Measurements from ENCODE around the gene CSF2RB.

CSF2RB gene

DNA sequence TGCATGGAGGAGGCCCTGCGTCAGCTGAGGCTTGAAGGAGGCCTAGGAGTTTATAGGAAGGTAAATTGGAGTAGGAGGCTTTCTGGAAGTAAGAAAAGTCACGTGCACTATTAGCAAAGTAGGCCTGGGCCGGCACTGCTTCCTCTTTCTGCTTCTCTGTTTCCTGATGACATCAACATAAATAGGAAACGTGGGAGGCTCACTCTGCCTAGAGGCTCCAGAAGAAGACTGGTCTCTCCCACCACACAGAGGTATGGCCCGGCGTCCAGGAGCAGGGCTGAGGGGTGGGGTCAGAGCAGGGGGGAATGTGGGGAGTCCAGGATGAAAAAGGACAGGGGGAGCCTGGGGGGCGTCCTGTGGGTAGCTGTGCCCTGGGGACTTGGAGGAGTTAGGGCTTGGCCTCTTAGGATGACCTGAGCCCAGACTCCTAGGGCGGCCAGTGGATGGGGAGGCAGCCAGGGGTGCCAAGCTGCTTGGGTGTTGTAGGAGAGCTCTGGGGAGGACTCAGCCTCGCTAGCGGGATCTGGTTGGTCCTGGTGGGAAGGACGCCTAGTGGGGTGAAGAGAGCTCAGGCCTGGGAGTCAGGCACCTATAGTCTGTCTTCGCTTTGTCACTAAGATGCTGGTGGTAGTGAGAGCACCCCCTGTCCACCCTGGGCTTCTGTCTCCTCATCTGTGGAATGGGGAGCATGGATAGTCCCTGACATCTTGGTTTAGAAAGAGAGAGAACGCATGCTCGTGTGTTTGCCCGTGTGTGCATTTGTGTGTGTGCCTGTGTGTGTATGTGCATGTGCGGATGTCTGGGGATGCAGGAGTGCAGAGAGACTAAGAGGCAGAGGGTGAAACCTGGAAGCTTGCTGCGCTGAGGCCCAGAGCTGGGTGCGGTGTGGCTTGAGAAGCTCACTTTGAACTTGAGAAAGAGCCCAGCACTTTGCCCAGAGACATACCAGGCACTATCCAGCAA lies at the start of gene CSF2RB:
Gene CSF2RB, plus strand, starts transcription at position 202 of the 963 bp plus-strand sequence. CDS start 8,580 bp downstream, outside the sequence.
- no peak within 1 kb of the TSS; the same call in 1 of the 2 replicates for H3K27ac ChIP-seq
- TF ChIP-seq, protein P1, sequence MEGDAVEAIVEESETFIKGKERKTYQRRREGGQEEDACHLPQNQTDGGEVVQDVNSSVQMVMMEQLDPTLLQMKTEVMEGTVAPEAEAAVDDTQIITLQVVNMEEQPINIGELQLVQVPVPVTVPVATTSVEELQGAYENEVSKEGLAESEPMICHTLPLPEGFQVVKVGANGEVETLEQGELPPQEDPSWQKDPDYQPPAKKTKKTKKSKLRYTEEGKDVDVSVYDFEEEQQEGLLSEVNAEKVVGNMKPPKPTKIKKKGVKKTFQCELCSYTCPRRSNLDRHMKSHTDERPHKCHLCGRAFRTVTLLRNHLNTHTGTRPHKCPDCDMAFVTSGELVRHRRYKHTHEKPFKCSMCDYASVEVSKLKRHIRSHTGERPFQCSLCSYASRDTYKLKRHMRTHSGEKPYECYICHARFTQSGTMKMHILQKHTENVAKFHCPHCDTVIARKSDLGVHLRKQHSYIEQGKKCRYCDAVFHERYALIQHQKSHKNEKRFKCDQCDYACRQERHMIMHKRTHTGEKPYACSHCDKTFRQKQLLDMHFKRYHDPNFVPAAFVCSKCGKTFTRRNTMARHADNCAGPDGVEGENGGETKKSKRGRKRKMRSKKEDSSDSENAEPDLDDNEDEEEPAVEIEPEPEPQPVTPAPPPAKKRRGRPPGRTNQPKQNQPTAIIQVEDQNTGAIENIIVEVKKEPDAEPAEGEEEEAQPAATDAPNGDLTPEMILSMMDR (conservative IDR thresholded peaks at IDR 0.05), result no peak

- TF ChIP-seq, protein P1 (conservative IDR thresholded peaks at IDR 0.05), result no peak
- H3K27ac ChIP-seq, result no peak overlapping the region
Measured at GRCh38 chr22:36863979-36864378, 49.4 kb upstream of the CSF2RB start.

DNA sequence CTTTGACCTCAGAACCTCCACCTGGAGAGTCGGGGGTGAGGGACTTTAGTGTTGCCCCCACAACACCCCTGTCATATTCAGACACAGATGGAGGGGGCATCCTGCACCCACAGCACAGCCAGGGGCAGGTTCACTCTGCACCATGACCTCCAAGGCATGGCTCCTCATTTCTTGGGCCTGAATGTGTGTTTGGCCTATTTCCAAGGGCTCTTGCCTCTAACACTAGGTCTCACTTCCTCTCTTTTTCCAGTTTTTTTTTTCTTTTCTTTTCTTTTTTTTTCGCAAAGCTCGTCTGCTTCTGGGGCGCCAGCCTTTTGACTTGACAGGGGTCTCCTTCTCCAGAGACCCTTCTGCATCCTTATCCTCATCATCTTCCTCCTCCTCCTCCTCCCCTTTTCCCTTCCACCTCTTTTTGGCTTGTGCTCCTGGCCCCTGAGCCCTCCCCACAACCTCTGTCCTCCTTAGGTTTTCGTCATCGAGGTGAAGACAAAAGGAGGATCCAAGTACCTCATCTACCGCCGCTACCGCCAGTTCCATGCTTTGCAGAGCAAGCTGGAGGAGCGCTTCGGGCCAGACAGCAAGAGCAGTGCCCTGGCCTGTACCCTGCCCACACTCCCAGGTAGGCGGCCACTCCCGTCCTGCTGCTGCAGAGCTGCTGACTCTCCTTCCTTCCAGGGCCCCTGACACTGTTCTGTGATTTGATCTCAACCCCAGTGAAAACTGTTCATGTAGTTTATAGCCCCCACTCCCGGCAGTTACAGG lies 48.8 kb upstream of the CSF2RB start:
- TF ChIP-seq, protein P1 (conservative IDR thresholded peaks at IDR 0.05), result no peak
- no peak overlapping the region for H3K27ac ChIP-seq

DNA sequence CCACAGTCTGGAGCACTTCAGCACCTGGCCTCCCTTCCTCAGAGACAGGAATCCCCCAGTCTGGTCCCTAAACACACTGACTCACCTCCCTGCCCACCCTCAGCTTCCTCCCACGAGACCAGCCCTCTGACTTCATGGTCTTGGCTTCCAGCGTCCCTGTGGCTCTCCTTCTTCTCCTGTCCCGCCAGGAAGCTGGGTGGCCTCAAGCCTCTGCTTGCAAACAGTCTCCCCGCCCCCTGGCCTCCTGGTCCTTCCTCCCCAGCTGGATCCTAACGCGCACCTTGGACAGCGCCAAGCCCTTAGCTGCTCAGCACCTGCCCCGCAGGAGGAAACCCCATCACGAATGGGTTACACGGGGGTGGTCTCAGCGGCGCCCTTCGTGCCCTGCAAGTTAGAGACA lies 48.1 kb upstream of the CSF2RB start:
- no peak overlapping the region for H3K27ac ChIP-seq
- TF ChIP-seq, protein P1 (conservative IDR thresholded peaks at IDR 0.05), result no peak

DNA sequence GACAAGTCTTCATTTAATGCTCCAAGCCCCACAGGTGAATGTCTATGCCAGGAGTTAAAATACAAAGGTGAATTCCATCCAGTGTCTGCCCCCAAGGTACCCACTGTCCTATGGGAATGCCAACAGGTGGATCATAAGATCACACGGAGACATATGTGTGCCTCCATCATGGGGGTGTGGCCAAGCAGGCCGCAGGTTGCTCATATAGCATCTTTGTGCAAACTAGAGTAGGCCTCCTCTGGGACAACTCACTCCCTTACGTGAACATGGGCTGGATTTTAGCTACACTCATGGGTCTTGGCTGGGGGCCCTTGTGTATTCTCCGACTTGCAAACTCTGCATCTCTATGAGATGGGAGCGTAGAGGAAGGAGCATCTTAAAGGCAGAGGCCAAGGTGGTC lies 45.7 kb upstream of the CSF2RB start:
- no peak overlapping the region for H3K27ac ChIP-seq
- TF ChIP-seq, protein P1 (conservative IDR thresholded peaks at IDR 0.05), result no peak

GRCh38 chr22:36868546-36869181 lies 44.8 kb upstream of the CSF2RB start:
- no peak overlapping the region for H3K27ac ChIP-seq
- TF ChIP-seq, protein P1 (conservative IDR thresholded peaks at IDR 0.05), result no peak

DNA sequence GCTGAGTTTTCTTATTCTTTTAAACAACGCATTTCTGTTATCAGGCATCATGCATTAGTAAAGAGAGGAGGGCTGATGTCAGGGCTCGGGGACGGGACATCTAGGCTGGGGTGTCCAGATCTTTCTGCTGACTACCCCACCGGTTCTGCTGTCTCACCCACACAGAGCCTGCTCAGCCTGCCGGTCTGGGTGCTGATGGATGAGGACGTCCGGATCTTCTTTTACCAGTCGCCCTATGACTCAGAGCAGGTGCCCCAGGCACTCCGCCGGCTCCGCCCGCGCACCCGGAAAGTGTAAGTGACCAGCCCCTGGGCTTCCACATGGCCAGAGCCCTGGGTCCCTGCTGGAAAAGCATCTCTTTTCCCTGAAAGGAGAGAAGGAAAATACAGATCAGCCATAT lies 43.2 kb upstream of the CSF2RB start:
- TF ChIP-seq, protein P1 (conservative IDR thresholded peaks at IDR 0.05), result no peak
- H3K27ac ChIP-seq, result no peak overlapping the region

All from VCaP (cell line).